HG02885 (cell line): Measurements from ENCODE around the gene PAM.
A peak's percentile ranks its signal among the peaks of the same experiment; 100 is the strongest.

Source experiments
- ATAC-seq: cut with Tn5 transposase; IDR thresholded peaks from one replicate; pipeline ENCODE4 v1.9.1; 2021; ENCODE audit warnings: mild to moderate bottlenecking; ENCODE audit not compliant: unreplicated experiment, poor library complexity

The PAM gene

GRCh38 chr5:102802708-102803458 lies 47.8 kb downstream of the PAM start:
- ATAC-seq = no peak

GRCh38 chr5:102807878-102808502 lies 52.9 kb downstream of the PAM start:
- no peak for ATAC-seq

- no peak for ATAC-seq
Measured at GRCh38 chr5:102809033-102809432, 53.9 kb downstream of the PAM start.

GRCh38 chr5:102811972-102812371 lies 56.9 kb downstream of the PAM start:
- ATAC-seq = no peak

- ATAC-seq = no peak
Measured at GRCh38 chr5:102813740-102814139, 58.6 kb downstream of the PAM start.

- no peak for ATAC-seq
Measured at GRCh38 chr5:102815084-102815483, 60.0 kb downstream of the PAM start.

GRCh38 chr5:102815540-102816332 lies 60.6 kb downstream of the PAM start:
- ATAC-seq = no peak

- no peak for ATAC-seq
Measured at GRCh38 chr5:102818345-102818744, 63.2 kb downstream of the PAM start.

GRCh38 chr5:102818934-102819333 lies 63.8 kb downstream of the PAM start:
- ATAC-seq = peak; percentile 65

- ATAC-seq = no peak
Measured at GRCh38 chr5:102819634-102820033, 64.5 kb downstream of the PAM start.

GRCh38 chr5:102823441-102823874 lies 68.4 kb downstream of the PAM start:
- ATAC-seq = no peak

- ATAC-seq = no peak
Measured at GRCh38 chr5:102826629-102827028, 71.5 kb downstream of the PAM start.

GRCh38 chr5:102830241-102830640 lies 75.1 kb downstream of the PAM start:
- ATAC-seq = no peak

GRCh38 chr5:102832445-102832844 lies 77.3 kb downstream of the PAM start:
- no peak for ATAC-seq

GRCh38 chr5:102833146-102833545 lies 78.0 kb downstream of the PAM start:
- ATAC-seq = no peak

GRCh38 chr5:102834438-102834964 lies 79.4 kb downstream of the PAM start:
- no peak for ATAC-seq

GRCh38 chr5:102835717-102836116 lies 80.6 kb downstream of the PAM start:
- no peak for ATAC-seq

GRCh38 chr5:102841021-102841420 lies 85.9 kb downstream of the PAM start:
- ATAC-seq = no peak

- no peak for ATAC-seq
Measured at GRCh38 chr5:102843997-102844396, 88.9 kb downstream of the PAM start.

- no peak for ATAC-seq
Measured at GRCh38 chr5:102845041-102845440, 89.9 kb downstream of the PAM start.

GRCh38 chr5:102850503-102850902 lies 95.4 kb downstream of the PAM start:
- no peak for ATAC-seq
